NCI-H748 treated with DMSO at 0.1 percent for 48 hours (cell line): ENCODE data around the gene CORO1A.
"Not testable (repeated sequence)": the region's sequence is repeated elsewhere in the genome, so short reads cannot be mapped to it uniquely, and the experiment has no call there.

Source experiments
- DNase-seq: peaks from one replicate; lab custom pipeline; 2025; lab: John Stamatoyannopoulos, UW

CORO1A gene

GRCh38 chr16:30205541-30206236 lies 22.3 kb downstream of the CORO1A start:
- not testable (repeated sequence) for DNase-seq

GRCh38 chr16:30206252-30206651 lies 22.9 kb downstream of the CORO1A start:
- not testable (repeated sequence) for DNase-seq

- not testable (repeated sequence) for DNase-seq
These were observed 23.8 kb downstream of the CORO1A start for GRCh38 chr16:30207063-30207704.

- DNase-seq: not testable (repeated sequence)
These were observed 25.6 kb downstream of the CORO1A start for GRCh38 chr16:30209032-30209431.

GRCh38 chr16:30211414-30211813 lies 28.0 kb downstream of the CORO1A start:
- not testable (repeated sequence) for DNase-seq

- not testable (repeated sequence) for DNase-seq
These were observed 33.7 kb downstream of the CORO1A start for GRCh38 chr16:30217082-30217481.
